ENCODE data around the gene DHRS3. TPM values are rescaled to one million over a fixed set of nuclear protein-coding genes. Genes with fewer than 3 reads are reported as not detected.

DHRS3 gene
- total RNA-seq, 1 experiment from 2014 or later: 87.0 TPM

DNA sequence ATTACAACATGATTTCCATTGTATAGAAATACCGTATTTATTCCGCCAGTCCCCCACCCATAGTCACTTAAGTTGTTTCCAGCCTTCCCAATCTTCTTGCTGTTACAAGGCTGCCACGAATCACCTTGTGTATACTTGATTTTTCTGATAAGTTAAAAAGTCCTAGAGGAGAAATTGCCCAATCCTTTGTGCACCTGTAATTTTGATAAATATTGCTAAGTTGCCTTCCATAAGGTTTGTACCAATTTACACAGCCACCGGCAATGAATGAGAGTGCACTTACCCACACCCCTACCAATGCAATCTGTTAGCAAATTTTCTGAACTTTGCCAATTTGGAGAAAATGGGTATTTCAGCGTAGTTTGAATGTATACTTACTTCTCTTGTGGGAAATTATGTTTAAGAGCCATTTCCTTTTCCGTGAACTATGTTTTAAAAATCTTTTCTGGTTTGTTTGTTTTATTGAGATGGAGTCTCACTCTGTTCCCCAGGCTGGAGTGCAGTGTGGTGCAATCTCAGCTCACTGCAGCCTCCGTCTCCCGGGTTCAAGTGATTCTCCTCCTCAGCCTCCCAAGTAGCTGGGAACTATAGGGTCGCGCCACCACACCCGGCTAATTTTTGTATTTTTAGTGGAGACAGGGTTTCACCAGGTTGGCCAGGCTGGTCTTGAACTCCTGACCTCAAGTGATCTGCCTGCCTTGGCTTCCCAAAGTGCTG lies 87.4 kb downstream of the DHRS3 start:
- intact Hi-C loops (cut with micrococcal nuclease): no loop called here

More for the DNA sequence above, 87.4 kb downstream of the DHRS3 start:
- no peak for DNase-seq (ENCODE audit: low read depth, low spot score)
- Histone ChIP-seq H3K4me3 (replicated peaks in 1 of 2; ENCODE audit: low read depth in 1 of 2, low read length in 2 of 2) (no peak overlapping the region), H3K79me2 (ENCODE audit: insufficient read depth, low read length) (no peaks in the 10 kb centered on the region), H3K4me1 (ENCODE audit: control insufficient read depth in 1 of 2, insufficient read depth in 2 of 2, low read length in 2 of 2) (peaks cover 18 to 33% of the 10 kb centered on the region in 2 experiments; a peak in 3 of 4 replicates), H3K9me3 (ENCODE audit: control insufficient read depth in 1 of 2, insufficient read depth in 1 of 2, low read depth in 1 of 2, low read length in 2 of 2) (no peaks in the 10 kb centered on the region), H3K36me3 (ENCODE audit: control insufficient read depth in 1 of 2, insufficient read depth in 2 of 2, low read length in 2 of 2) (no peaks in the 10 kb centered on the region), H3K4me2 (ENCODE audit: low read length) (no peak overlapping the region), H3K9me2 (ENCODE audit: insufficient read depth) (no peaks in the 10 kb centered on the region), H3K27ac (ENCODE audit: low read depth, low read length) (no peak overlapping the region), H4K20me1 (ENCODE audit: insufficient read depth) (no peaks in the 10 kb centered on the region), H3K9ac (ENCODE audit: low read length) (no peak overlapping the region), H3K27me3 (ENCODE audit: insufficient read depth, low read length) (no peaks in the 10 kb centered on the region), H2AFZ (ENCODE audit: low read depth, low read length, poor library complexity, severe bottlenecking) (no peak overlapping the region)
- BruUV-seq (replicated peaks): no TSS peak
- TF ChIP-seq CBX3 (IDR thresholded peaks at IDR 0.05; ENCODE audit: low read depth) (no peak), SIN3A (IDR thresholded peaks at IDR 0.05; ENCODE audit: low read depth) (no peak), RAD21 (IDR thresholded peaks at IDR 0.05; ENCODE audit: low read depth) (no peak), ELF1 (IDR thresholded peaks at IDR 0.05; ENCODE audit: borderline replicate concordance, low read depth) (no peak), EZH2phosphoT487 (IDR thresholded peaks at IDR 0.05; ENCODE audit: borderline replicate concordance) (no peak), POLR2AphosphoS5 (IDR thresholded peaks at IDR 0.05; ENCODE audit: low read depth, low read length) (no peak), SRF (IDR thresholded peaks at IDR 0.05; ENCODE audit: low read depth) (no peak), TCF7L2 (IDR thresholded peaks at IDR 0.05; ENCODE audit: borderline replicate concordance, extremely low read depth, insufficient read depth, insufficient read length) (no peak), SP1 (IDR thresholded peaks at IDR 0.05; ENCODE audit: low read depth) (no peak), FOSL1 (IDR thresholded peaks at IDR 0.05; ENCODE audit: low read depth) (no peak), YY1 (IDR thresholded peaks at IDR 0.05; ENCODE audit: extremely low read depth, insufficient replicate concordance, low read depth, low read length) (no peak), POLR2A (IDR thresholded peaks at IDR 0.05; ENCODE audit: borderline replicate concordance, extremely low read depth, insufficient read depth, insufficient read length) (no peak), JUND (IDR thresholded peaks at IDR 0.05) (no peak), ZNF274 (IDR thresholded peaks at IDR 0.05; ENCODE audit: low read depth, low read length) (no peak)
- TF ChIP-seq, protein P1, sequence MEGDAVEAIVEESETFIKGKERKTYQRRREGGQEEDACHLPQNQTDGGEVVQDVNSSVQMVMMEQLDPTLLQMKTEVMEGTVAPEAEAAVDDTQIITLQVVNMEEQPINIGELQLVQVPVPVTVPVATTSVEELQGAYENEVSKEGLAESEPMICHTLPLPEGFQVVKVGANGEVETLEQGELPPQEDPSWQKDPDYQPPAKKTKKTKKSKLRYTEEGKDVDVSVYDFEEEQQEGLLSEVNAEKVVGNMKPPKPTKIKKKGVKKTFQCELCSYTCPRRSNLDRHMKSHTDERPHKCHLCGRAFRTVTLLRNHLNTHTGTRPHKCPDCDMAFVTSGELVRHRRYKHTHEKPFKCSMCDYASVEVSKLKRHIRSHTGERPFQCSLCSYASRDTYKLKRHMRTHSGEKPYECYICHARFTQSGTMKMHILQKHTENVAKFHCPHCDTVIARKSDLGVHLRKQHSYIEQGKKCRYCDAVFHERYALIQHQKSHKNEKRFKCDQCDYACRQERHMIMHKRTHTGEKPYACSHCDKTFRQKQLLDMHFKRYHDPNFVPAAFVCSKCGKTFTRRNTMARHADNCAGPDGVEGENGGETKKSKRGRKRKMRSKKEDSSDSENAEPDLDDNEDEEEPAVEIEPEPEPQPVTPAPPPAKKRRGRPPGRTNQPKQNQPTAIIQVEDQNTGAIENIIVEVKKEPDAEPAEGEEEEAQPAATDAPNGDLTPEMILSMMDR (IDR thresholded peaks at IDR 0.05 in 2 of 3, conservative IDR thresholded peaks at IDR 0.05 in 1 of 3; ENCODE audit: borderline replicate concordance in 1 of 3, insufficient read depth in 1 of 3, low read depth in 2 of 3, low read length in 2 of 3): no peak
- TF ChIP-seq, protein P2, sequence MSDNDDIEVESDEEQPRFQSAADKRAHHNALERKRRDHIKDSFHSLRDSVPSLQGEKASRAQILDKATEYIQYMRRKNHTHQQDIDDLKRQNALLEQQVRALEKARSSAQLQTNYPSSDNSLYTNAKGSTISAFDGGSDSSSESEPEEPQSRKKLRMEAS (IDR thresholded peaks at IDR 0.05): no peak
- TF ChIP-seq, protein P3, sequence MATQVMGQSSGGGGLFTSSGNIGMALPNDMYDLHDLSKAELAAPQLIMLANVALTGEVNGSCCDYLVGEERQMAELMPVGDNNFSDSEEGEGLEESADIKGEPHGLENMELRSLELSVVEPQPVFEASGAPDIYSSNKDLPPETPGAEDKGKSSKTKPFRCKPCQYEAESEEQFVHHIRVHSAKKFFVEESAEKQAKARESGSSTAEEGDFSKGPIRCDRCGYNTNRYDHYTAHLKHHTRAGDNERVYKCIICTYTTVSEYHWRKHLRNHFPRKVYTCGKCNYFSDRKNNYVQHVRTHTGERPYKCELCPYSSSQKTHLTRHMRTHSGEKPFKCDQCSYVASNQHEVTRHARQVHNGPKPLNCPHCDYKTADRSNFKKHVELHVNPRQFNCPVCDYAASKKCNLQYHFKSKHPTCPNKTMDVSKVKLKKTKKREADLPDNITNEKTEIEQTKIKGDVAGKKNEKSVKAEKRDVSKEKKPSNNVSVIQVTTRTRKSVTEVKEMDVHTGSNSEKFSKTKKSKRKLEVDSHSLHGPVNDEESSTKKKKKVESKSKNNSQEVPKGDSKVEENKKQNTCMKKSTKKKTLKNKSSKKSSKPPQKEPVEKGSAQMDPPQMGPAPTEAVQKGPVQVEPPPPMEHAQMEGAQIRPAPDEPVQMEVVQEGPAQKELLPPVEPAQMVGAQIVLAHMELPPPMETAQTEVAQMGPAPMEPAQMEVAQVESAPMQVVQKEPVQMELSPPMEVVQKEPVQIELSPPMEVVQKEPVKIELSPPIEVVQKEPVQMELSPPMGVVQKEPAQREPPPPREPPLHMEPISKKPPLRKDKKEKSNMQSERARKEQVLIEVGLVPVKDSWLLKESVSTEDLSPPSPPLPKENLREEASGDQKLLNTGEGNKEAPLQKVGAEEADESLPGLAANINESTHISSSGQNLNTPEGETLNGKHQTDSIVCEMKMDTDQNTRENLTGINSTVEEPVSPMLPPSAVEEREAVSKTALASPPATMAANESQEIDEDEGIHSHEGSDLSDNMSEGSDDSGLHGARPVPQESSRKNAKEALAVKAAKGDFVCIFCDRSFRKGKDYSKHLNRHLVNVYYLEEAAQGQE (IDR thresholded peaks at IDR 0.05; ENCODE audit: low read depth): no peak
- POLR2A ChIA-PET: no interaction called here
- no peak for ATAC-seq
- CTCF ChIA-PET: no interaction called here
- RAD21 ChIA-PET (ENCODE audit: low non-redundant PET in 1 of 2, low total read pairs in 2 of 2, uncharacterized antibody in 2 of 2, unreplicated experiment in 2 of 2): interaction anchor here in 1 of 2 experiments (1.0 kb wide), 1 partner anchor 9 kb away, joined by 5 read pairs; no protein-coding TSS in a partner anchor

Measured in HCT116 (cell line).